ENCODE data around the gene NMRAL1. TPM values are rescaled to one million over a fixed set of nuclear protein-coding genes. Genes with fewer than 3 reads are reported as not detected.

The NMRAL1 gene
- polyA plus RNA-seq, 1 of the 3 experiments (the other 2 are of a cell fraction) = 99.9 TPM

GRCh38 chr16:4509420-4509819 lies 35.0 kb upstream of the NMRAL1 start:
- POLR2A ChIA-PET = no interaction called here
- H3K4me2 ChIP-seq = no peak overlapping the region
- no peak for TF ChIP-seq TCF12 (IDR thresholded peaks at IDR 0.05)
- no peak for TF ChIP-seq YY1 (IDR thresholded peaks at IDR 0.05; ENCODE audit: low read depth)
- no peak for TF ChIP-seq RFX5 (IDR thresholded peaks at IDR 0.05; ENCODE audit: low read length)
- TF ChIP-seq NFIC (IDR thresholded peaks at IDR 0.05; ENCODE audit: borderline replicate concordance) = no peak
- TF ChIP-seq TAF1 (IDR thresholded peaks at IDR 0.05; ENCODE audit: borderline replicate concordance, low read depth, low read length) = no peak
- no peak for TF ChIP-seq ELF1 (IDR thresholded peaks at IDR 0.05)
- H3K4me3 ChIP-seq (ENCODE audit: low read depth in 2 of 2, low read length in 1 of 2) = no peak overlapping the region
- H3K79me2 ChIP-seq (ENCODE audit: insufficient read depth) = peaks cover 8% of the 10 kb centered on the region
- no peaks in the 10 kb centered on the region; a peak in 1 of 4 replicates for H3K4me1 ChIP-seq (ENCODE audit: control insufficient read depth in 1 of 2, insufficient read depth in 2 of 2, low read depth in 1 of 2, low read length in 1 of 2)
- H2AFZ ChIP-seq (ENCODE audit: low read depth) = no peak overlapping the region
- DNase-seq = no peak
- no peaks in the 10 kb centered on the region for H3K9me2 ChIP-seq
- H3K27ac ChIP-seq (ENCODE audit: low read depth in 2 of 2, low read length in 1 of 2) = no peak overlapping the region
- no peaks in the 10 kb centered on the region for H3K9me3 ChIP-seq
- no peaks in the 10 kb centered on the region for H3F3A ChIP-seq (replicated peaks; ENCODE audit: insufficient read depth)
- H4K20me1 ChIP-seq (ENCODE audit: insufficient read depth) = no peaks in the 10 kb centered on the region
- H3K9ac ChIP-seq = no peak overlapping the region
- CTCF ChIA-PET = interaction anchor here (0.6 to 11.4 kb wide), 9 partner anchors 9 to 115 kb away, joined by 3 to 182 read pairs (median 4); partner anchors contain the start of genes HMOX2 and MGRN1
- H3K36me3 ChIP-seq (replicated peaks in 1 of 2; ENCODE audit: control insufficient read depth in 1 of 2, insufficient read depth in 2 of 2, low read length in 1 of 2) = peaks cover 12 to 59% of the 10 kb centered on the region in 2 experiments
- no peaks in the 10 kb centered on the region for H3K27me3 ChIP-seq (ENCODE audit: insufficient read depth)
- WGBS (ENCODE audit: low lambda C conversion rate) = 96% methylated on average over 8 of the region's 8 CpGs

- H3K27me3 ChIP-seq (ENCODE audit: insufficient read depth) = no peaks in the 10 kb centered on the region
- H3K4me3 ChIP-seq (ENCODE audit: low read depth in 2 of 2, low read length in 1 of 2) = no peak overlapping the region
- no peaks in the 10 kb centered on the region for H3K9me2 ChIP-seq
- no peaks in the 10 kb centered on the region for H3F3A ChIP-seq (replicated peaks; ENCODE audit: insufficient read depth)
- H3K9ac ChIP-seq = no peak overlapping the region
- TF ChIP-seq RXRA (IDR thresholded peaks at IDR 0.05; ENCODE audit: borderline replicate concordance, low read depth) (no peak), RFX5 (IDR thresholded peaks at IDR 0.05; ENCODE audit: low read length) (no peak), EP300 (IDR thresholded peaks at IDR 0.05; ENCODE audit: borderline replicate concordance in 1 of 2, low read depth in 1 of 2, low read length in 1 of 2) (no peak), FOXJ3 (CRISPR knock-in tag; IDR thresholded peaks at IDR 0.05) (no peak), TAF1 (IDR thresholded peaks at IDR 0.05; ENCODE audit: borderline replicate concordance, low read depth, low read length) (no peak), MAX (IDR thresholded peaks at IDR 0.05; ENCODE audit: low read depth) (no peak), JUND (IDR thresholded peaks at IDR 0.05) (no peak), GATA2 (CRISPR knock-in tag; IDR thresholded peaks at IDR 0.05) (no peak)
- H3K9me3 ChIP-seq = no peaks in the 10 kb centered on the region
- no peak overlapping the region for H3K4me2 ChIP-seq
- POLR2A ChIA-PET = interaction anchor here (1.1 kb wide), 1 partner anchor 13 kb away, joined by 3 read pairs; no protein-coding TSS in a partner anchor
- H2AFZ ChIP-seq (ENCODE audit: low read depth) = no peak overlapping the region
- 100% methylated on average over 1 of the region's 3 CpGs for WGBS (ENCODE audit: low lambda C conversion rate)
- H3K79me2 ChIP-seq (ENCODE audit: insufficient read depth) = peaks cover 14% of the 10 kb centered on the region
- no peaks in the 10 kb centered on the region for H4K20me1 ChIP-seq (ENCODE audit: insufficient read depth)
- no peak overlapping the region for H3K27ac ChIP-seq (ENCODE audit: low read depth in 2 of 2, low read length in 1 of 2)
- peaks cover 12 to 57% of the 10 kb centered on the region in 2 experiments for H3K36me3 ChIP-seq (replicated peaks in 1 of 2; ENCODE audit: control insufficient read depth in 1 of 2, insufficient read depth in 2 of 2, low read length in 1 of 2)
- no peaks in the 10 kb centered on the region; a peak in 1 of 4 replicates for H3K4me1 ChIP-seq (ENCODE audit: control insufficient read depth in 1 of 2, insufficient read depth in 2 of 2, low read depth in 1 of 2, low read length in 1 of 2)
- CTCF ChIA-PET = interaction anchor here (0.7 to 11.4 kb wide), 8 partner anchors 9 to 448 kb away, joined by 3 to 182 read pairs (median 12); no protein-coding TSS in a partner anchor
- no peak for DNase-seq
Observed at GRCh38 chr16:4508806-4509205, 34.4 kb upstream of the NMRAL1 start.
